ENCODE measurements around the gene PRRX2. TPM values are rescaled to one million over a fixed set of nuclear protein-coding genes. Genes with fewer than 3 reads are reported as not detected.
"Not testable (repeated sequence)": the region's sequence is repeated elsewhere in the genome, so short reads cannot be mapped to it uniquely, and the experiment has no call there.

PRRX2 gene
- total RNA-seq, 1 donor from 2014 or later = 43.7 TPM

DNA sequence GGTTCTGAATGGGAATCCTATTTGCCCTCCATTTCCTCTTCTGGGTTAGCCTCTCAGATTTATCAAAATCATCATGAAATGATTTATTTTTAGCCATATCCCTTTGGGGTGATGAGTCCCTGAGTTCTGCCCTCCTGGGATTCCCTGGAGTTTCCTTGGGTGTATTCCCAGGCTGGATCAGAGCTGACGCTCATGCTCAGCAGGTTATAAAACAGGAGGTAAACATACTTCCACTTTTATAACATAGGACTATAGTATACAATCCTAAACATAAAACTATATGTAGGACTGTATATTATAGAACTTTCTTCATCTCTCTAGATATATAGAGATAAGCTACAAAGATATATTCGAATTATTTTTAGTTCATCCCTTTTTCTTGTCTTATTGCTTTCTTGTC lies 4.4 kb upstream of the PRRX2 start:
- Histone ChIP-seq H3K27me3 (no peaks in the 10 kb centered on the region), H3K9me3 (no peaks in the 10 kb centered on the region), H3K36me3 (no peaks in the 10 kb centered on the region), H3K4me1 (peaks cover 9% of the 10 kb centered on the region), H3K4me3 (no peak overlapping the region), H3K27ac (no peak overlapping the region)
- intact Hi-C loops (cut with DNase I) = no loop called here
- TF ChIP-seq POLR2AphosphoS5 (IDR thresholded peaks at IDR 0.05; ENCODE audit: insufficient read depth in 1 of 2, low read depth in 1 of 2) (no peak), POLR2A (IDR thresholded peaks at IDR 0.05) (no peak)
- TF ChIP-seq, protein P1, sequence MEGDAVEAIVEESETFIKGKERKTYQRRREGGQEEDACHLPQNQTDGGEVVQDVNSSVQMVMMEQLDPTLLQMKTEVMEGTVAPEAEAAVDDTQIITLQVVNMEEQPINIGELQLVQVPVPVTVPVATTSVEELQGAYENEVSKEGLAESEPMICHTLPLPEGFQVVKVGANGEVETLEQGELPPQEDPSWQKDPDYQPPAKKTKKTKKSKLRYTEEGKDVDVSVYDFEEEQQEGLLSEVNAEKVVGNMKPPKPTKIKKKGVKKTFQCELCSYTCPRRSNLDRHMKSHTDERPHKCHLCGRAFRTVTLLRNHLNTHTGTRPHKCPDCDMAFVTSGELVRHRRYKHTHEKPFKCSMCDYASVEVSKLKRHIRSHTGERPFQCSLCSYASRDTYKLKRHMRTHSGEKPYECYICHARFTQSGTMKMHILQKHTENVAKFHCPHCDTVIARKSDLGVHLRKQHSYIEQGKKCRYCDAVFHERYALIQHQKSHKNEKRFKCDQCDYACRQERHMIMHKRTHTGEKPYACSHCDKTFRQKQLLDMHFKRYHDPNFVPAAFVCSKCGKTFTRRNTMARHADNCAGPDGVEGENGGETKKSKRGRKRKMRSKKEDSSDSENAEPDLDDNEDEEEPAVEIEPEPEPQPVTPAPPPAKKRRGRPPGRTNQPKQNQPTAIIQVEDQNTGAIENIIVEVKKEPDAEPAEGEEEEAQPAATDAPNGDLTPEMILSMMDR (IDR thresholded peaks at IDR 0.05) = no peak
- DNase-seq (ENCODE audit: extremely low spot score in 2 of 2) = no peak

DNA sequence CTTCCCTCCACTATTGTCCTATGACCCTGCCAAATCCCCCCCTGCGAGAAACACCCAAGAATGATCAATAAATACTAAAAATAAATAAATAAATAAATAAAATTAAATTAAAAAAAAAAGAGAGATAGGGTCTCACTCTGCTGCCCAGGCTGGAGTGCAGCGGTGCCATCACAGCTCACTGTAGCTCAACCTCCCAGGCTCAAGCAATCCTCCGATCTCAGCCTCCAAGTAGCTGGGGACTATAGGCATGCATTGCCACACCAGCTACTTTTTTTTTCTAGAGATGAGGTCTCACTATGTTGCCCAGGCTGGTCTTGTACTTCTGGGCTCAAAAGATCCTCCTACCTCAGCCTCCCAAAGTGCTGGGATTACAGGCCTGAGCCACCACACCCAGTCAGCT lies 3.2 kb upstream of the PRRX2 start:
- intact Hi-C loops (cut with DNase I); H3K27me3 ChIP-seq; H3K36me3 ChIP-seq; H3K27ac ChIP-seq; DNase-seq (ENCODE audit: extremely low spot score in 2 of 2); H3K4me3 ChIP-seq; H3K9me3 ChIP-seq: not testable (repeated sequence)
- peaks cover 19% of the 10 kb centered on the region for H3K4me1 ChIP-seq

DNA sequence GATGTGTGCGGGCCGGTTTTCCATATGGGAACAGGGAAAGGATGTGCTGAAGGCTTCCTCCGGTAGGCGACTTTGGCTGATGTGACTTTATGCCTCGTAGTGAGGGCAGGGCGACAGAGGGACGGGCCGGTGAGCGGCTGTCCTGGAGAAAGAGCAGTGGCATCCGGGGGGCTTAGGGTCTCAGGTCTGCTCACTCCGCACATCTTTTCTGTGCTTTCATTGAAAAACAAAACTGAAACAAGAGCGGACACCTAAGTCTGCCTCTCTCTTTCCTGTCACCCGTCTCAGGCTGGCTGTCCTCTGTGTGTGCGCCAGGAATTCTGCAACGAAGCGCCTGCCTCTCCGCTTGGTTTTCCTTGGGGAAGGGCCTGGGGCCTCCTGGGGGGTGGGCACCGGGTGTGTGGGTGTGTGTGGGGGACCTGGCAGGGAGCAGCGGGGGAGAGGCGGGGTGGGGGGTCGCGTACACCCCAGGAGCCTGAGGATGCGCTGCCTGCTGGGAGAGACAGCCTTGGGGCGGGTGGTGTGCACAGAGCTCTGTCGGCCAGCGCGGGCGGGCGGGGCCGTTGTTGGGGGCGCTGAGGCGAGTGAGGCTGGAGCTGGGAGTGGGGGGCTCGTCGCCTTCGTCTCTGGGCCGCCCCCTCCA lies 580 bp upstream of the PRRX2 start:
- DNase-seq (ENCODE audit: extremely low spot score in 2 of 2) = no peak
- Histone ChIP-seq H3K36me3 (no peaks in the 10 kb centered on the region), H3K4me3 (peak overlapping the region; percentile 46 to 82), H3K9me3 (no peaks in the 10 kb centered on the region), H3K27me3 (no peaks in the 10 kb centered on the region), H3K27ac (peak overlapping the region; percentile 79), H3K4me1 (peaks cover 32% of the 10 kb centered on the region)
- intact Hi-C loops (cut with DNase I) = no loop called here
- TF ChIP-seq POLR2A (IDR thresholded peaks at IDR 0.05) (no peak), POLR2AphosphoS5 (IDR thresholded peaks at IDR 0.05; ENCODE audit: insufficient read depth in 1 of 2, low read depth in 1 of 2) (no peak)
- TF ChIP-seq, protein P1 (IDR thresholded peaks at IDR 0.05) = no peak

DNA sequence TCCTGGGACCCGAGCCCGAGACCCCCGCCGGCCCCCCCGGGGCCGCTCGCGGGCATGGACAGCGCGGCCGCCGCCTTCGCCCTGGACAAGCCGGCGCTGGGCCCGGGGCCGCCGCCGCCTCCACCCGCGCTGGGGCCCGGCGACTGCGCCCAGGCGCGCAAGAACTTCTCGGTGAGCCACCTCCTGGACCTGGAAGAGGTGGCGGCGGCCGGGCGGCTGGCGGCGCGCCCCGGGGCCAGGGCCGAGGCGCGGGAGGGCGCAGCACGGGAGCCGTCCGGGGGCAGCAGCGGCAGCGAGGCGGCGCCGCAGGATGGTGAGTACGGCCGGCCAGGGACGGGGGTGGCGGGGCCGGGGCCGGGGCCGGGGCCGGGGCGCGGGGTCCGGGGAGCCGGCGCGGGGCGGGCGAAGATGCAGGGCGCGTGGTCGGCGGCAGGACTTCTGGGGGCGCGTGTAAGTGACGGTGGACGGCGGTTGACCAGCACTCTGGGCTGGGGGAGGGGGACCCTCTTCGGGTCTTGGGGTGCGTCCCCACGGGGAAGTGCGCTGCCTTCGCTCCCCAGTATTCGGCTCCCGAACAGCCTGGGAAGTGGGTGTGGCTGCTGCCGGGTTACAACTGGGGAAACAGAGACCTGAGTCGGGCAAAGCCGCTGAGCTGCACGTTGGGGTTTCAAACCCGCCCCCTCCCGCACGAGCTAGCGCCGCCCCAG lies 520 bp downstream of the PRRX2 start:
- TF ChIP-seq POLR2A (IDR thresholded peaks at IDR 0.05) (no peak), POLR2AphosphoS5 (IDR thresholded peaks at IDR 0.05; ENCODE audit: insufficient read depth in 1 of 2, low read depth in 1 of 2) (no peak)
- TF ChIP-seq, protein P1 (IDR thresholded peaks at IDR 0.05) = no peak
- Histone ChIP-seq H3K9me3 (no peaks in the 10 kb centered on the region), H3K4me3 (peak overlapping the region; percentile 46 to 82), H3K27me3 (no peaks in the 10 kb centered on the region), H3K4me1 (peaks cover 37% of the 10 kb centered on the region), H3K27ac (peak overlapping the region; percentile 86), H3K36me3 (no peaks in the 10 kb centered on the region)
- intact Hi-C loops (cut with DNase I) = no loop called here
- no peak for DNase-seq (ENCODE audit: extremely low spot score in 2 of 2)

DNA sequence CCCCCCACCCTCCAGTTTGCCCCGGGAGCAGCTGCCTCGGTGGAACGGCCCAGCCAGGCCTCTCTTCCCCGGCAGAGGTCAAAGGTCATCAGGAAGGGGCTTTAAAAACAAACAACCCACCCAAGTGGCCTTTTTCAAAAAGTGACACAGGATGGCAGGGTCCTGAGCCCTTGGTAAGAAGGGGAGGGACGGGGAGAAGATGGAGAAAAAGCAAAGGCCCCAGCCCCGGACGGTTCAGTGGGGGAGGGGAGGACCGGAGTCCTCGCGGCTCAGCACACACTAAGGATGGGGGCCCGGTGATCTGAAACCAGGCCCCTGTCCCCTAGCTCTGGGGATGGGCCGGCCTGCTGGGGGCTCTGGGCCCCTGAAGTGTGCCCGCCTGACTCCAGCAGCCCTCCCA lies 1.1 kb downstream of the PRRX2 start:
- peak overlapping the region; percentile 86 for H3K27ac ChIP-seq
- DNase-seq (ENCODE audit: extremely low spot score in 2 of 2) = no peak
- intact Hi-C loops (cut with DNase I) = no loop called here
- no peaks in the 10 kb centered on the region for H3K9me3 ChIP-seq
- no peak for TF ChIP-seq POLR2AphosphoS5 (IDR thresholded peaks at IDR 0.05; ENCODE audit: insufficient read depth in 1 of 2, low read depth in 1 of 2)
- TF ChIP-seq POLR2A (IDR thresholded peaks at IDR 0.05) = no peak
- TF ChIP-seq, protein P1 (IDR thresholded peaks at IDR 0.05) = no peak
- no peaks in the 10 kb centered on the region for H3K36me3 ChIP-seq
- no peaks in the 10 kb centered on the region for H3K27me3 ChIP-seq
- H3K4me1 ChIP-seq = peaks cover 41% of the 10 kb centered on the region
- H3K4me3 ChIP-seq = peak overlapping the region; percentile 46 to 82
